Skin of body (tissue), 2 donors: ENCODE results near the gene SLC4A2. TPM values are rescaled to one million over a fixed set of nuclear protein-coding genes. Genes with fewer than 3 reads are reported as not detected.
A peak's percentile ranks its signal among the peaks of the same experiment; 100 is the strongest.
"Not testable (repeated sequence)": the region's sequence is repeated elsewhere in the genome, so short reads cannot be mapped to it uniquely, and the experiment has no call there.

Experiments
- DNase-seq: peaks from one replicate; lab custom pipeline; 2025; lab: John Stamatoyannopoulos, UW
- total RNA-seq: library from RNA; depleted of rRNA; stranded (reverse); fragments of >200 nt; gene quantifications from one replicate; pipeline ENCODE4 v1.2.3, GENCODE V29; 2014

Gene SLC4A2
- total RNA-seq, 1 donor from 2014 or later: 28.2 TPM

DNA sequence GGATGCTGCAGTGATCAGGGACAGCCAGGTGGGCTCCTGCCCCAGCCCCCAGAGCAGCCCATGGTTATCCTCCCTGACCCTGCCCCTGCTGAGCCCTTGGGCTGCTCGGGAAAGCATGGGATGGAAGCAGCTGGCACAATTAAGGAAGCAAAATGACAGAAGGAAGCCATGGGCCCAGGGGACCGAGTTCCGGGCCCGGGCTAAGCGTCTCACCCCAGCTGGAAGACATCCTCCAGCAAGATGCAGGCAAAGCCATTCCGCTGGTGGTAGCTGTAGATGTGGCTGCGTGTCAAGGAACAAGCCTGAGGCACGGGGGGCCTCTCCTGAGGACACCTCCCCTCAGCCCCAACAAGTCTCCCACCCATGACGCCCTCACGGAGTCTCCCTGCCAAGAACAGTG, 36.2 kb upstream of the SLC4A2 start:
- DNase-seq: no peak

DNA sequence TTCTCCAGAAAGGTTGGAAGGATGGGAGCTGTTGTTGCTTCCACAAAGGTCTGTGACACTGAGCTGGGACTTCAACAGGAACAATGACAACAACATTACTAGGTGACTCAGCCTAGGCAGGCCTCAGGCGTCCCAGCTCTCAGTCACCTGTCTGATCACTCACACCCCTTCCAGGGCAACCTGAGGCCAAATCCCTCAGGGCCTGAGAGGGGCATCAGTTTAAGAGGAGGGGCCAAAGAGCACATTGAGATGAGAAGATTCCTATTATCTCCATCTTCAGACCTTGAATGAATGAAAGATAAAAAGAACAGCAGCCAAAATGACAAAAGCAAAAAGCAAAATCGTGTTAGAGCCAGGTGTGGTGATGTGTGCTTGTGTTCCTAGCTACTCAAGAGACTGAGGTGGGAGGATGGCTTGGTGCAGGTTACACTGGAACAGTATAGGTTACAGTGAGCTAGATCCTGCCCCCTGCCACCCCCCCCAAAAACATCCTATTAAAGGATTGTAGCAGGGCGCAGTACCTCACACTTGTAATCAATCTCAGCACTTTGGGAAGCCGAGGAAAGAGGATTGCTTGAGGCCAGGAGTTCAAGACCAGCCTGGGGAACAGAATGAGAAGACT, 34.8 kb upstream of the SLC4A2 start, which contains the start of gene ATG9B:
ATG9B (minus strand) TSS at position 60 of the 622 bp plus-strand sequence. CDS start 71 bp downstream, outside the sequence.
- DNase-seq: no peak

DNA sequence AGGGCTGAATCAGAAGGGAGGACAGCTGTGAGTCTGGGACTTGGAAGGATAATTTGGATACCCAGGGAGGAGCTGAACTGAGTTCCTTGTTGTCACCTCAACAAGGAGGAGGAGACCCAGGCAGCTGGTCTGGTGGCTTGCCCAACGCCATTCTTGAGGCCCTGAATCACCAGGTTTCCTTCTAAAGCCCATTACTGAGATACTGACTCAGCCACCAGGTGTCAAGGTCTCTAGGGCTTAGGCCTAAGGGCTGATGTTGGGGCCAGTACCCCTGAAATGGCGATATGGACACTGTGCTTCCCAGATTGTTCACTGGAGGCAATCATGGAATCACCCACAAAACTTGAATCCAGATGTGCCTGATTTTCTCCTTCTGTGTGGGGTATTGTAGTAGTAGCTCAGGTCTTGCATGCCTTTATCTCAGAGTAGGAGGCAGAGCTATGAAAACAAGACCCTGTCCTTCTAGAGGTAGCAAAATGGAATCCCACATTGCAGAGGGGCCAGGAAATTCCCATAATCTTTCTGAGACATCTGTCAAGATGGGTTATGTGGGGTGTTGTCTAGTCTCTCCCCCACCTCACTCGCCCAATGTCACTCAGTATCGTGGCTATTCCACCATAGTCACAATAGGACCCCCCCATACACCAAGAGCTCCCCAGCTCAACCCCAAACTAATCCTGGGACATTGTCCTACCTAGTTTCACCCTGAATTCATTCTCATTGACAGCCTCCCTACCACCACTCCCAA, 33.3 kb upstream of the SLC4A2 start:
- no peak for DNase-seq

DNA sequence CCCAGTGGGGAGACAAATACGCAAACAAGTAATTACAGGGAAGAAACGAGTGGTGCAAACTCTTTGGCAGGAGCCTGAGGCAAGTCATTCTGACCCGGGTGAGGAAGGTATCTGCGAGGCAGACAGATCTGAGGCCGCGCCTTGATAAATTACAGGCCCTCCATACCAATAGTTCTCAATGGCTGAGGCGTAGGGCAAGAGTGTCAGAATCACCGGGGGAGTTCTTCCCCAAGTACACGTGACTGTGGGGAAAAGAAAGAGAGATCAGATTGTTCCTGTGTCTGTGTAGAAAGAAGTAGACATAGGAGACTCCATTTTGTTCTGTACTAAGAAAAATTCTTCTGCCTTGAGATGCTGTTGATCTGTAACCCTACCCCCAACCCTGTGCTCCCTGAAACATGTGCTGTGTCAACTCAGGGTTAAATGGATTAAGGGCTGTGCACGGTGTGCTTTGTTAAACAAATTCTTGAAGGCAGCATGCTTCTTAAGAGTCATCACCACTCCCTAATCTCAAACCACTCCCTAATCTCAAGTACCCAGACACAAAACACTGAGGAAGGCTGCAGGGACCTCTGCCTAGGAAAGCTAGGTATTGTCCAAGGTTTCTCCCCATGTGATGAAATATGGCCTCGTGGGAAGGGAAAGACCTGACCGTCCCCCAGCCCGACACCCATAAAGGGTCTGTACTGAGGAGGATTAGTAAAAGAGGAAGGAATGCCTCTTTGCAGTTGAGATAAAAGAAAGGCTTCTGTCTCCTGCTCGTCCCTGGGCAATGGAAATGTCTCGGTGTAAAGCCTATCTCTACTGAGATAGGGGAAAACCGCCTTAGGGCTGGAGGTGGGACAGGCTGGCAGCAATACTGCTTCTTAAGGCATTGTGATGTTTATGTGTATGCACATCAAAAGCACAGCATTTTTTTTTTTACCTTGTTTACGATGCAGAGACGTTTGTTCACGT, 32.3 kb upstream of the SLC4A2 start:
- not testable (repeated sequence) for DNase-seq

DNA sequence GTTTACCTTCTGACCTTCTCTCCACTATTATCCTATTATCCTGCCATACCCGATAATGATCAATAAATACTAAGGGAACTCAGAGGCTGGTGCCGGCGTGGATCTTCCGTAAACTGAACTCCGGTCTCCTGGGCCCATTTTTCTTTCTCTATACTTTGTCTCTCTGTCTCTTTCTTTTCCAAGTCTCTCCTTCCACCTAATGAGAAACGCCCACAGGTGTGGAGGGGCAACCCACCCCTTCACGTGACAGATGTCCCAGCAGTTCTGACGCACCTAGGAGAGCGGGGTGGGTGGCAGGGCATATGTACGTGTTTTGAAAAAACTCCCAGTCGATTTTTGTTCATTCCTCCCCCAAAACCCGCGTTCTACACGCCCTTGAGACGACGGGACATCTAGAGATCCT, 31.7 kb upstream of the SLC4A2 start:
- not testable (repeated sequence) for DNase-seq

DNA sequence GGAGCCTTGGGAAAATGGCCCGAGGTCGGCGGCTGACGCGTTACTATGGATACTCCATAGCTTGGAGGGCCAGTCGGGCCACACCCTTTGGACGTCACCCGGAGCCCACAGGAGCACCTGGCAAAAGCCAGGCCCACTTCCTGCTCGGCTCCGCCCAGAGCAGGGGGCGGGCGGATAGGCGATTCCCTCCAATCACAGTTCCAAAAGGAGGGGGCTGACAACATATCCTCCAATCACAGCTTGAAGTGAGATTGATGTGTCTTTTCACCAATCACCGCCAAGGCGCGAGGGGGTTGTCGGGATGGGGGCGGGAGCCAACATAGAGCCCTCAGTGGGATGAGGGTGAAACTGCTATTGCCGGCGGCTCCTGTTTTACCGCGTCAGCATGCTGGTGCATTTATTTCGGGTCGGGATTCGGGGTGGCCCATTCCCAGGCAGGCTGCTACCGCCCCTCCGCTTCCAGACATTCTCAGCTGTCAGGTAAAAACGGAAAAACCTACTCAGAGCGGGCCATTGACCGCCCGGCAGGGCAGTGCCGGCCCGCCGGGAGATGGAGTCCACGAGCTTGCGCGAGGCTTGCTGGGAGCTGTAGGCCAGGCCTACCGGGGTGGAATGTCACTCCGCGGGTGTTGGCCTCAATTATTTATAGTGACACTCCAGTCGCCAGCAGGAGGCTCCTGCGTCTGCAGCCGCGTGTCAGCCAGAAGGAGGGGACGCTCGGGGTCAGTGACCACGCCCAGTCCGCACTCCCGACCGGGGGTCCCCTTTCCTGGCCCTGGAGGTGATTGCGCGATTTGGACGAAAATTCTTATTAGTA, 31.1 kb upstream of the SLC4A2 start, which contains the start of gene ABCB8:
ABCB8 (plus strand) TSS at position 320 of the 817 bp plus-strand sequence; CDS start at position 386, 66 bp downstream.
- DNase-seq: peak; percentile 99

DNA sequence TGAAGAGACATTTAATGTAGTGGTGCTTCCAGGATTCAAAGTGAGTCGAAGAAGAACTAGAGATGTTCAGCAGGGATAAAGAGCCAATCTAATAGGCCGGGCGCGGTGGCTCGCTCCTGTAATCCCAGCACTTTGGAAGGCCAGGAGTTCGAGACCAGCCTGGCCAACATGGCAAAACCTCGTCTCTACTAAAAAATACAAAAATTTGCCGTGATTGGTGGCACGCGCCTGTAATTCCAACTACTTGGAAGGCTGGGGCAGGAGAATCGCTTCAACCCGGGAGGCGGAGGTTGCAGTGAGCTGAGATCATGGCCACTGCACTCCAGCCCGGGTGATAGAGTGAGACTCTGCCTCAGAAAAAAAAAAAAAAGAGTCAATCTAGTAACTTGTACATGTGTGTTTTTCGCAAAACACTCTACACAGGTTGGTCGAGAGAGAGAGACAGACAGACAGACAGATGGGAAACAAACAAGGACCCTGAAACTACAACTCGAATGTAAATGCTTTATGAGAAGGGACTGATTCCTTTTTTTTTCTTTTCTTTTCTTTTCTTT, 30.4 kb upstream of the SLC4A2 start:
- DNase-seq: no peak

DNA sequence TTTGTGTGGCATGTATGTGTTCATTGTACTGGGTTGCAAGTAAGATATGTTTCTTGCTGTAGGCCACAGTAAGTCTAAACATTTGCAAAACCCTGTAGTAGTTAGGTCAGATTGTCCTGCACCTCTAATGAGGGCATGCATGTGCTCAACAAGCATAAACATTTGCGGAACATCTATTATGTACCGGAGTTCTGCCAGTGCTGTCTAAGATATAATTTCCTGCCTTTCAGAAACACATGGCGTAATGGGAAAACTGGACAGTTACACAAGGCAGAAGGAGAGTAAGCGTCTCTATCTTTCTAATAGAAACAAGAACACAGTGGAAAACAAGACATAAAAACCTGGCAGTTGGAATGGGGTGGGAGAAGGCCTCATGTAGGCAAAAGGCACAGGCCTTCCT, 28.4 kb upstream of the SLC4A2 start:
- no peak for DNase-seq

DNA sequence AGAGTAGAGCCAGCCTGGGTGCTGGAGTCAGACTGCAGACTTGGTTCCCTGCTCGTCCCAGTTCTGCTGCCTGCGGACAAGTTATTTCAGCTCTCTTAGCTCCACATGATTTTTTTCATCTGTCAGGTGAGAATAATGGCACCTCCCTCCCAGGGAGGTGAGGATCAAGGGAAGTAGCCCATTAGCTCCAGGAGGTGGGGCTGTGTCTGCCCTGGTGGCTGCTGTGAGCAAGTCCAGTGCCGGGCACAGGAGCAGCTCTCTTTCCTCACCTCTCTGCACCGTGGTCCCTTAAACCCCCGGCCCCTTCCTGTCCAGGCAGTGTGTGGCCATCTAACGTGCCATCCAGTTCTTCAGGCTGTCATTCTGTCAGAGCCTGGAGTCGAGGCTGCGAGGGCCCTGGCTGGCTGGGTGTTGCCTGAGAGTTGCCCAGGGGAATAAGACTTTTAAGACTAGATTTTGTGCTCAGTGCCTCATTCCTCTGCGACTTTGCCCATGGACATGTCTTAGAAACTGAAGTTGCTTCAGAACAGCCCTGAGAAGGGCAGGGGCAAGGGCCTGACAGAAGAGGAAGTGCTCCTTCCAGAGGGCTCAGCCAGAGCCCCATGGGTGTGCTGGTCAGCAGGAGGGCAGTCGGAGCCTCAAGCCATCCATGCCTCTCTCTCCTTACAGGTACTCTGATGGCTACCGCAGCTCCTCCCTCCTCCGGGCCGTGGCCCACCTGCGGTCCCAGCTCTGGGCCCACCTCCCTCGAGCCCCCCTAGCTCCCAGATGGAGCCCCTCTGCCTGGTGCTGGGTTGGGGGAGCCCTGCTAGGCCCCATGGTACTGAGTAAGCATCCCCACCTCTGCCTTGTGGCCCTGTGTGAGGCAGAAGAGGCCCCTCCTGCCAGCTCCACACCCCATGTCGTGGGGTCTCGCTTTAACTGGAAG, 26.2 kb upstream of the SLC4A2 start:
- DNase-seq: no peak

DNA sequence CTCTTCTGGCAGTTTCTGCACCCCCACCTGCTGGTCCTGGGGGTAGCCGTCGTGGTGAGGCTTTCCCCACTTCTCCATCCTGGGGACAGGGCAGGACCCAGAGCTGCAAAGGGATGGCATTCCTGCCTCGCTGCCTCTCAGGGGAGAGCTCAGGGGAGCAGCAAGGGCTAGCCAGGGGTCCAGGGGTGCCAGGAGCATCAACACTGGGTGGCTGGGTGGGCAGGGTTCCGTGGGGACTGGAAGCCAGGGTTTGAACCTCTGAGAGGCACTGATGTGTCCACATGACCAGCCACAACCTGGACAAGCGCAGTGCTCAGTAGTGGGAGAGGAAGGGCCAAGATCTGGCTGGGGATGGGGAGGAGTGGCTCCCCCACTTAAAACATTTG, 25.5 kb upstream of the SLC4A2 start:
- DNase-seq: no peak

DNA sequence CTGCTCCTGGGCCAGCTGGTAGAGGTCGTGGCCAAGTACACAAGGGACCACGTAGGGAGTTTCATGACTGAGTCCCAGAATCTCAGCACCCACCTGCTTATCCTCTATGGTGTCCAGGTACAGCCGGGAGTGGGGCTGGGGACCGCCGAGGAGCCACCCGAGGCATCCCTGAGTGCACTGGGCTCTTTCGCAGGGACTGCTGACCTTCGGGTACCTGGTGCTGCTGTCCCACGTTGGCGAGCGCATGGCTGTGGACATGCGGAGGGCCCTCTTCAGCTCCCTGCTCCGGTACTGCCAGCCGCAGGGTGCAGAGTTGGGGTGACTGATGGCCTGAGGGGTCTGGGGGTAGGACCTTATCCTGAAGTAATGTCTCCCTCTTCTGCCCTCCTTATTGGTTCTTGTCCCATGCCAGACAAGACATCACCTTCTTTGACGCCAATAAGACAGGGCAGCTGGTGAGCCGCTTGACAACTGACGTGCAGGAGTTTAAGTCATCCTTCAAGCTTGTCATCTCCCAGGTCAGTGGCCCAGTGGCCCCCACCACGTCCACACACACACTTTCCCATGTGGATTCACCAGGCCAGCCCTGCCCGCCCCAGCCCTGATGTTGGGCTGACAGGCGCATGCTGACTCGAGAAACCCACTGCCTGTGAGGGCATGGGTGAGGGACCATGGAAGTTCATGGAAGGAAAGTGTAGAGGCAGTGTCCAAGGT, 24.9 kb upstream of the SLC4A2 start:
- DNase-seq: no peak

DNA sequence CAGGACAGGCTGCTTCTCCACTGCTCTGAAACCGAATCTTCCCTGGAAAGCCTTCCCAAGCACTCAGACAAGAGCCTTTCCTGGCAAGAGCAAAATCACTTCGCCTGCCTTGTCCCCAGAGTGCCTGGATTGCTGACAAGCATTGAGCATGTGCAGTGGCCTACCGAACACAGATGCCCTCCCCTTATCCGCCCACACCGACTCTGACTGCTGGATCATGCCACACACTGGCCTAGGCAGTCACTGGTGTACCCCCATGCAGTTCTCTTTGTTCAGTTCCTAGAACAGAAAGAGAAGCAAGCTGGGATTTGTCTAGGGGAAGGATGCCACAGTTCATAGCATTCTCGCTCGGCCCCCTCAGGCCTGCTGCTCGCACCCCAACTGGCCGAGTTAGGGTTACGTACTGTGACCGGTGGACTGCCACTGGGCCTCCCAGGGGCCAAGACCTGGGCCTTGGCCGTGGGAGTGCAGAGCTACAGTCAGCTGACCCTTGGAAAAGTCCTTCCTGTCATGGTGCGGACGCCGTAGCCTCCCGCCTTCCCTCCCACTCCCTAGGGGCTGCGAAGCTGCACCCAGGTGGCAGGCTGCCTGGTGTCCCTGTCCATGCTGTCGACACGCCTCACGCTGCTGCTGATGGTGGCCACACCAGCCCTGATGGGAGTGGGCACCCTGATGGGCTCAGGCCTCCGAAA, 24.2 kb upstream of the SLC4A2 start:
- DNase-seq: no peak

DNA sequence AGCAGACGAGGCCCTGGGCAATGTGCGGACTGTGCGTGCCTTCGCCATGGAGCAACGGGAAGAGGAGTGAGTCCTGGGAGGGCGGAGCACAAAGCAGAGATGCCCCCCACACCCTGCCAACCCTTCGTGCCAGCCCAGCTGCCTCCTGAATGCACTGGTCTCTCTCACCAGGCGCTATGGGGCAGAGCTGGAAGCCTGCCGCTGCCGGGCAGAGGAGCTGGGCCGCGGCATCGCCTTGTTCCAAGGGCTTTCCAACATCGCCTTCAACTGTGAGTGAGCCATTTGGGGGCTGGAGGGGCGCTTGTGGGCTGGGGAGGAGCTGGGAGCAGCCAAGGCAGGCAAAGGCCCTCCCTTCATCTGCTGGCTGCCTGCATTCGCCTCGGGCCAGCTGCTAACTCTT, 23.5 kb upstream of the SLC4A2 start:
- no peak for DNase-seq

DNA sequence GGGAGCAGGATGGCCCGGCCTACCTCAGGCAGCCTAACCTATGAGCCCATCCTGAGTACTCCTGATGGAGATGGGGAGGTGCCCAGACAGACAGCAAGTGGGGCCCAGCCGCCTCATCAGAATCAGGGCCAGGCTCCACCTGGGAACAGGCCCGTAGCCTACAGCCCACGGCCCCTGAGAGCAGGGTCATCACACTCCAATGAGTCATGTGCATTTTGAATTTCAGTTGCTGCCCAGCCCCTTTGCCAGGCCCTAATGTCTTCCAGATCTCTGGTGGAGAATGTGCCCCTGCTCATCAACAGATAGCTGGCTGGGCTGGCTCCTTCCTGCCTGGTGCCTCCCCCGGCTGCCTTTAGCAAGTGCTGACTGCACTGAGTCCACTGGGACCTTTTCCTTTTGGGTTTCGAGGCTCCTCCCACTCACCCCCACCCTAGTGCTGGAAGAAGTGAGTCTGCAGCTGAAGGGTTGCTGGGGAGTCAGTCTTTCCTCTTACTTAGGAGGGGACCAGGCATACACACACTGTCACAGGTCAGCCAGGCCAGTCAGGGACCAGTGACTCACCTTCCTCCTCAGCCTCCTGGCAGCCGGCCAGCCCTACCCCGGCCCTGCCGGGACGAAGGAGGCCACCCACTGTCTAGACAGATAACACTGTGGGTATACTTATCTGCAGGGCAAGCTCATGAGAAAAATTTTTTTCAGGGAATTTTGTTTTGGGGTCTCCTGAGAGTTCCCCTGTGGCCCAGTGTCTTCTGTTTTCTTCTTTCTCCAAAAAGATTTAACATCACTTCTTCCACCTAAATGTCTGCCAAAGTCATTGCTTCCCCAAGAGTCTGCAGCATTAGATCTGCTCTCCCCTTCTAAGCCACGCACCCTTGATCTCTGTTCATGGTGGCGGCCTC, 20.2 kb upstream of the SLC4A2 start:
- no peak for DNase-seq

DNA sequence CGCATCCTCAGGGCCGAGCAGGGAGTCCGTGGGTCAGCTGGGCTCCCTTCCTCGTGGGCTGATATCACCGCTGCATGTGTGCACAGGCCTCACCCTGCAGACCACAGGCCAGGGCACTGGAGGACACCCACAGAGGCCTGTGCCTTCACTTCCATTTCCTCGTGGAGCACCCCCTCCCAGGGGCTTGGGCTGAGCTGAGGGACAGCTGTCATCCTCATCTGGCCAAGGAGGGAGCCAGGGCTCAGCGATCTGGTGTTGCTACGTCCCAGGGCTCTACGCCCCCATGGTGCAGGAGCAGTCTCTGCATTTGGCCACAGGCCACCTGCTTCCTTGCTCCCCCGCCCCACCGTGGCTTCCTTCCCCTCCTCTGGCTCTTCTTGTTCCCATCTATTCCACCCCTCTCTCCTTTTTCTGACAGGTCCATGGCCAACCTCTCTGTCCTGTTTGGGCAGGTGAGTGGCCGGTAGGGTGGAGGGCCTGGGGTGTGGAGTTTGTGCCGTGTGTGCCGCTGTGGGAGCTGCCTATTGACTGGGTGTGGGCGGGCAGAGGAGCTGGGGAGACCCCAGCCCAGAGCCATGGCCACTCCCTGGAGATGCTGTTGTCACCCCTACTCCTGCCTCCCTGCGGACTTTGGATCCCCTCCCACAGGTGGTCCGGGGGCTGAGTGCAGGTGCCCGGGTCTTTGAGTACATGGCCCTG, 19.4 kb upstream of the SLC4A2 start:
- no peak for DNase-seq

DNA sequence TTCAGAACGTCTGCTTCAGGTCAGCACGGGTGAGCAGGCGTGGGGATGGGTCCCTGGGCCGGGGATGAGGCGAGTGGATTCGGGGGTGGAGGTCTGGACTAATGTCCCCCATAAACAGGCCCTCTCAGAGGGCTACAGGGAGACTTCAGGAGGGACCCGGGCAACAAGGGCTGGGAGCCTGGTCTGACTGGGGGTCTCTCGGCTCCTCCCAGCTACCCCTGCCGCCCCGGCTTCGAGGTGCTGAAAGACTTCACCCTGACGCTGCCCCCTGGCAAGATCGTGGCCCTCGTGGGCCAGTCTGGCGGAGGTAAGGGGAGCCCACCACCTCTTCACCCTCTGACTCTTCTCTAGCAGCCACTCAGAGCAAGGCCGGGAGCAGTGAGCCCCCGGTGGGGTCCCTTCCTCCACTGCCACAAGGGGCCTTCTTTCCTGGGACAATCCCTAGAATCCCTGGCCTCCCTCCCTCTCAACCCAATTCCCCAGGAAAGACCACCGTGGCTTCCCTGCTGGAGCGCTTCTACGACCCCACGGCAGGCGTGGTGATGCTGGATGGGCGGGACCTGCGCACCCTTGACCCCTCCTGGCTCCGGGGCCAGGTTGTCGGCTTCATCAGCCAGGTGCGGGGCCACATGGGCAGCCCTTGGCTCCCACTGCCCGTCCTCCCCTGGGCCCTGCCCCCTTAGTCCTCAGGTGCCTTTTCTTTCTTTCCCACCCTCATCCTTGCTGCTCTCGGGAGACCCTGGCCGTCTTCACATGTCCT, 18.6 kb upstream of the SLC4A2 start:
- DNase-seq: no peak
